Measurements from ENCODE around the gene GABRG3. TPM values are rescaled to one million over a fixed set of nuclear protein-coding genes. Genes with fewer than 3 reads are reported as not detected.

Gene GABRG3
- total RNA-seq, 1 experiment from 2014 or later, result 0.15 TPM

- WGBS (ENCODE audit: extremely low coverage, insufficient read length, low lambda C conversion rate), result no CpG with 5 or more reads among the region's 11 CpGs
- no peak overlapping the region for H4K5ac ChIP-seq (ENCODE audit: insufficient read length, low read depth, low read length)
- no peak for TF ChIP-seq CTCF (conservative IDR thresholded peaks at IDR 0.05)
- no peak for DNase-seq
- no peaks in the 10 kb centered on the region for H3K79me2 ChIP-seq (ENCODE audit: insufficient read depth, low read length)
- H3K27ac Mint-ChIP-seq, result no peak overlapping the region
- no peaks in the 10 kb centered on the region for H3K27me3 ChIP-seq (ENCODE audit: insufficient read depth, low read length)
- no peak overlapping the region for H2BK120ac ChIP-seq (ENCODE audit: low read depth, low read length, poor library complexity, severe bottlenecking)
- H3K4ac ChIP-seq (ENCODE audit: low read depth, low read length), result no peak overlapping the region
- no peak overlapping the region for H4K8ac ChIP-seq (replicated peaks; ENCODE audit: insufficient read length, low read depth, low read length)
- H3K4me1 ChIP-seq (ENCODE audit: insufficient read depth, low read length), result peaks cover 12% of the 10 kb centered on the region; the same call in 1 of the 2 replicates
- H3K56ac ChIP-seq (ENCODE audit: insufficient read length, low read depth, low read length), result no peak overlapping the region
- H3K9me3 ChIP-seq (ENCODE audit: control insufficient read depth, low read depth, low read length), result no peaks in the 10 kb centered on the region
- H3K14ac ChIP-seq (ENCODE audit: insufficient read depth, low read length), result no peak overlapping the region
- no peak overlapping the region for H3K4me2 ChIP-seq (ENCODE audit: insufficient read depth, insufficient read length, low read length)
- no peak overlapping the region for H2BK5ac ChIP-seq (ENCODE audit: insufficient read length, low read length)
- H2BK12ac ChIP-seq (ENCODE audit: insufficient read length, low read depth, low read length), result no peak overlapping the region
- no peak overlapping the region for H3K27ac ChIP-seq (ENCODE audit: insufficient read length, low read depth, low read length)
- H3K9me3 Mint-ChIP-seq, result peaks cover 0 to 2% of the 10 kb centered on the region in 2 experiments; a peak in 1 of 5 replicates
- H4K91ac ChIP-seq (ENCODE audit: insufficient read length, low read depth, low read length), result no peak overlapping the region
- no peak overlapping the region for H3K18ac ChIP-seq (ENCODE audit: insufficient read length, low read depth, low read length)
- H2BK15ac ChIP-seq (ENCODE audit: low read depth, low read length), result no peak overlapping the region
- no peak overlapping the region for H2AK5ac ChIP-seq (ENCODE audit: insufficient read length, low read length)
- no peak overlapping the region for H2BK20ac ChIP-seq (ENCODE audit: low read depth, low read length, poor library complexity, severe bottlenecking)
- no peak overlapping the region for H3T11ph ChIP-seq (ENCODE audit: low read length)
- H3K9ac ChIP-seq (ENCODE audit: extremely low read depth, insufficient read length, low read length), result no peak overlapping the region
- peaks cover 28 to 32% of the 10 kb centered on the region in 2 experiments for H3K4me1 Mint-ChIP-seq
- H3K27me3 Mint-ChIP-seq (ENCODE audit: low read depth), result 0 out of 2 replicates have a peak, but pooled peaks cover 2% of the 10 kb centered on the region
- H3K36me3 Mint-ChIP-seq (ENCODE audit: insufficient read depth in 1 of 3, low read depth in 3 of 3), result peaks cover 0 to 4% (median 0%) of the 10 kb centered on the region in 3 experiments; a peak in 3 of 7 replicates
- no peak overlapping the region for H3K23ac ChIP-seq (ENCODE audit: insufficient read length, low read depth, low read length)
- H3K79me1 ChIP-seq (ENCODE audit: insufficient read depth, low read depth, low read length, poor library complexity, severe bottlenecking), result no peaks in the 10 kb centered on the region
- no peaks in the 10 kb centered on the region for H3K23me2 ChIP-seq (ENCODE audit: insufficient read length, low read depth, low read length, poor library complexity, severe bottlenecking)
- no peak overlapping the region for H3K4me3 Mint-ChIP-seq
- no peak overlapping the region for H2AFZ ChIP-seq (ENCODE audit: low read length)
- H4K20me1 ChIP-seq (ENCODE audit: control insufficient read depth, insufficient read depth, insufficient read length), result no peaks in the 10 kb centered on the region
Measured at GRCh38 chr15:27487846-27488245, 516.9 kb downstream of the GABRG3 start.
